T-helper 2 cell treated with Interferon-gamma antibody and Interleukin-4, amounts not matched to agents 5 μg/mL and 100 μg/mL, for 36 hours (primary cell): ENCODE measurements around the gene KRTAP3-2.

Source experiments
- DNase-seq: peaks from one replicate; pipeline ENCODE4 v3.0.0; 2021; ENCODE audit warnings: low spot score
- H3K27ac Mint-ChIP-seq: one replicate; pipeline ENCODE4 v1.8.0; 2021; ENCODE audit warnings: mild to moderate bottlenecking, mixed read lengths
- H3K27me3 Mint-ChIP-seq: one replicate; pipeline ENCODE4 v1.8.0; 2021; ENCODE audit warnings: low read depth, mixed read lengths
- H3K36me3 Mint-ChIP-seq: one replicate; pipeline ENCODE4 v1.8.0; 2021; ENCODE audit warnings: low read depth, mixed read lengths
- H3K4me1 Mint-ChIP-seq: one replicate; pipeline ENCODE4 v1.8.0; 2021; ENCODE audit warnings: low read depth, mixed read lengths
- H3K4me3 Mint-ChIP-seq: one replicate; pipeline ENCODE4 v1.8.0; 2022; ENCODE audit warnings: mild to moderate bottlenecking, moderate library complexity, mixed read lengths
- H3K9me3 Mint-ChIP-seq: one replicate; pipeline ENCODE4 v1.8.0; 2021; ENCODE audit warnings: mixed read lengths

KRTAP3-2 gene

DNA sequence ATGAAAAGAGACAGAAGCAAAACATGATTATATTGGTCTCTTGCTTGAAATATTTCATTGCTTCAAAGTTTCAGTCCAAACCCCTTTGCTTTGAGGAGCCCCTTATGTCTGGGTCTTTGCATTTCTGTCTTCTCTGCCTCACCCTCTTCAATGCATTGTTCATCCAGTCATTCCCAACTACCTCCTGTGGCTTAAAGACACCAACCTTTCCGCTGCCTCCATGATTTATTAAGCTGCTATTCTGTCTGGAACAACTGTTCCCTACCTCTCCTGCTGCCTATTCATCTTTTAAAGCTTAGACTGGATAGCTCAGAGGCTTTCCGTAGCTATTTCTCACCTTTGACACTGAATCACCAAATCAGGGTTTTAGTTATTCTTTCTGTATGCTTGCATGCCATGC, 2.3 kb downstream of the KRTAP3-2 start:
- DNase-seq = no peak
- Mint-ChIP-seq H3K36me3 (no peaks in the 10 kb centered on the region), H3K27me3 (peaks cover 32% of the 10 kb centered on the region), H3K4me1 (no peaks in the 10 kb centered on the region), H3K27ac (no peak overlapping the region), H3K4me3 (no peak overlapping the region), H3K9me3 (no peaks in the 10 kb centered on the region)

DNA sequence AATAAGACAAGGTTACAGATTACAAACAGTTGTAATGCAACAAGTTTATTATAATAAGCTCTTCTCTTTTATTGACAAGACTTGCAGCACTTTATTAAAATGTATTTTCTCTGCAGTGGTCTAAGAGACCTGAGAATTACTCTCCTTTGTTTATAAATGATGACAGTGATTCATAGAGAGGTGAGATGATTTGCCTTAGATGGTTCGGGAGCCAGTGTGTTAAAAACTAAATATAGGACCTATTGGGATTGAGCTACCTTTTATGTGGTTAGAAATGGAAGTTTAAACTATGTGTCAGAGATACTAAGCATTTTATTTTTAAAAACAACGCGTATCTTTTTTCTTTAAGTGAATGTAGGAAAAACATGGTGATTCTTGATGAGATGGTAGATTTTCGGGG, 2.9 kb downstream of the KRTAP3-2 start:
- H3K9me3 Mint-ChIP-seq = no peaks in the 10 kb centered on the region
- H3K4me1 Mint-ChIP-seq = no peaks in the 10 kb centered on the region
- H3K4me3 Mint-ChIP-seq = no peak overlapping the region
- no peak for DNase-seq
- H3K36me3 Mint-ChIP-seq = no peaks in the 10 kb centered on the region
- H3K27ac Mint-ChIP-seq = no peak overlapping the region
- peaks cover 35% of the 10 kb centered on the region for H3K27me3 Mint-ChIP-seq

DNA sequence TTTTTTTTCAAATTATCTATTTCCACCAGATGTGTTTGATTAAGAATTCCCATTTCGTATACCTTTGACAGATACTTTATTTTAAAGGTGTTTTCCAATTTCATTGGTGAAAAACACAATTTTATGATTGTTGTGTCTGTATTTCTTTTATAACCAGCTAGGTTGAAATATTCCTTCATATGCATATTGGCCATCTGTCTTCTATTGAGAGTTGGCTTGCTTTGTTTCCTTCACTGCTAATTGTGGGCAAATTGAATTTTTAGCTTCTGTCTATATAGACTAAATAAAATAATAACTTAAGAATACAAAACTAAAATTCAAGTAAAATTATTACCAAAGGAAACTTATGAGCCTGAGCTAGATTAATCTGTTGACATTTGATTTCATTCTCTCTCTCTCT, 4.6 kb downstream of the KRTAP3-2 start:
- H3K9me3 Mint-ChIP-seq = no peaks in the 10 kb centered on the region
- no peak for DNase-seq
- no peaks in the 10 kb centered on the region for H3K4me1 Mint-ChIP-seq
- H3K27me3 Mint-ChIP-seq = peaks cover 37% of the 10 kb centered on the region
- H3K27ac Mint-ChIP-seq = no peak overlapping the region
- H3K36me3 Mint-ChIP-seq = no peaks in the 10 kb centered on the region
- no peak overlapping the region for H3K4me3 Mint-ChIP-seq

DNA sequence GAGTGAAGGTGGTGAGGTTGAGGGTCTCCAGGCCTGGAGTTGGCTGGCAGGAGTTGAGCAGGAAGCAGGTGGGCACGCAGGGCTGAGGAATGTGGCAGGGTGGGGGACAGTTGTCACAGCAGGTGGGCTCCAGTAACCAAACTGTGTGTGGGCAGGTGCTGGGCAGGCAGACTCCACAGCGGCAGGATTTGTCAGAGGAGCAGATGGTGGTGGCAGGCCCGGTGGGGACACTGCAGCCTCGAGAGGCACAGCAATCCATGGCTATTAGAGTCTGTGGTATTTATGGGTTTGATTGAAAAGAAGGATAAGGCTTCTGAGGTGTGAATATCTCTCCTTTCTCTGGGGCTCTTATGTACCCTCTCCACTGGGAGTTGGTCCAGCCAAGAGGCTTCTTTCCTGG, 5.9 kb downstream of the KRTAP3-2 start, which contains the start of gene KRTAP3-3:
KRTAP3-3 (minus strand) TSS at position 326 of the 400 bp plus-strand sequence; CDS start at position 259, 67 bp downstream.
- Mint-ChIP-seq H3K9me3 (no peaks in the 10 kb centered on the region), H3K36me3 (no peaks in the 10 kb centered on the region), H3K4me3 (no peak within 1 kb of the TSS), H3K4me1 (no peaks in the 10 kb centered on the region), H3K27ac (no peak within 1 kb of the TSS), H3K27me3 (peaks cover 34% of the 10 kb centered on the region)
- DNase-seq = no peak

DNA sequence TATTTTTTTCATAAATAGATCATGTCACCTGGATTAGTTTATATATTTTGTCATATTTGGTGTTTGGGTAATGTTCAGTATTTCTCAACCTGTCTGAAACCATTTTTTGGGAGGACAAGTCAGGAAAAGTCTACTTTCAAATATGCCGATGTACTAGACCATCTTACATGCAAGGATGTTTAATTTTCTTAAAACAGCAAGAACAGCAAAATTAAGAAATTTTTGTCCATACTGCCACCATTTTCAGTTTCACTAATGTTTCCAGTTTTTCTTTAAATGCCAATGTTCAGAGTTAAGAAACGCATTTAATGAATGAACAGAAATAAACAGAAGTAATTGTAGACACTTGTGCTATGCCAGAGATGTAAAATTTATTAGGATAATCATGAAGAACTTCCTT, 6.6 kb downstream of the KRTAP3-2 start:
- no peak for DNase-seq
- no peaks in the 10 kb centered on the region for H3K36me3 Mint-ChIP-seq
- no peak overlapping the region for H3K4me3 Mint-ChIP-seq
- peaks cover 34% of the 10 kb centered on the region for H3K27me3 Mint-ChIP-seq
- no peak overlapping the region for H3K27ac Mint-ChIP-seq
- H3K4me1 Mint-ChIP-seq = no peaks in the 10 kb centered on the region
- H3K9me3 Mint-ChIP-seq = no peaks in the 10 kb centered on the region

DNA sequence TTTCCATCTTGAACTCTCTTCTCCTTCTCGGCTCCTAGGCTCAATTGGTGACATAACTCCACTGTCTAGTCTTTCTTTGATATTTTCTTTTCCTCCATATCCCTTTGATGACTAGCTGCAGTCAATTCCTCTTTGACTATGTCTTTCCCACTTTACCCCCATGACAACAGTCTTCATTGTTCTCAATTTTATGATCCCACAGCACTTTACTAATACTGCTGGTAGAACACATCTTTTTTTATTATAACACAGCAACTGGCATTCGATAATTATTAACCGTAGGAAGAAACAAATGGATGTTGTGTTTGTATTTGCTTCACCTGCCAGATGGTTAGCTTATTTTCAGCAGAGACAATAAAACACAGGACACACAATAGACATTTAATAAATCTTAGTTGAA, 7.0 kb downstream of the KRTAP3-2 start:
- Mint-ChIP-seq H3K27me3 (peaks cover 35% of the 10 kb centered on the region), H3K27ac (no peak overlapping the region), H3K36me3 (no peaks in the 10 kb centered on the region), H3K4me1 (no peaks in the 10 kb centered on the region), H3K9me3 (no peaks in the 10 kb centered on the region), H3K4me3 (no peak overlapping the region)
- DNase-seq = no peak

DNA sequence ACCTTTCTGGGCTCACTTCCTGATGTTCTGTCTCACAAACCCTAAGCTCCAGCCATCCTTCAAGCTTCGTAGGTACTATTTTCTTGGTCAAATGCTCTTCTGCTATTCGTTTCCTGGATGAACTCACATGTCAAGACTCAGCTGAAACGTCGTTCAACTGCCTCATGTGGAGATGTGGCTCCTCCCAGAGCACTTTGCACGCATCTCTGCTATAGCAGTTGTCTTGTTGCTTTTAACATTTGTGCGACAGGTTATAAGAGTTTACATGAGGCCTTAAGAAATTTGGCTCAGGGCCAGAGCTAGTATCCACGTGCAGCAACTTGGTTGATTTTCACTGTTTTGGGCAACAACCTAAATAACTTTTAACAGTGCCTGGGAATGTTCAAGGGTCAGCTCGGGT, 12.8 kb downstream of the KRTAP3-2 start:
- Mint-ChIP-seq H3K4me3 (no peak overlapping the region), H3K4me1 (no peaks in the 10 kb centered on the region), H3K27me3 (peaks cover 25% of the 10 kb centered on the region), H3K27ac (no peak overlapping the region), H3K9me3 (no peaks in the 10 kb centered on the region), H3K36me3 (no peaks in the 10 kb centered on the region)
- no peak for DNase-seq

DNA sequence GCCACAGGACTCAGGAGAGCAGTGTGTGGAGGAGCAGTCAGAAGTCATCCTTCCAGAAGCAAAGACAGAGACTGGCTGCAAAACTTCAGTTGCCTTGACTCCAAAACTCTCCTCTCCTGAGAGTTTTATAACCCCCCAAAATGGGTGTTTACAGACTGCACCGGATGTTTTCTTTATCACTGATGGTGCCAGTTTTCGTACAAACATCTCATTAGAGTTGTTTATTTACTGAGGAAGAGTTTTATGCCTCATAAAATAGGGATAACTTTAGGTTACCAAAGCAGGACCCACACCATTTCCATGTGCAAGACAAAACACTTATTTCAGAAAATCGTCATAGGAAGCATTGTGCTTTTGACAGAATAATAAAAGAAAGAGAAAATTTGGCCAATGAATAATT, 15.5 kb downstream of the KRTAP3-2 start, which contains the start of gene KRT40:
KRT40 (minus strand) TSS at position 101 of the 400 bp plus-strand sequence; CDS start at position 48, 53 bp downstream.
- no peaks in the 10 kb centered on the region for H3K36me3 Mint-ChIP-seq
- H3K27me3 Mint-ChIP-seq = peaks cover 19% of the 10 kb centered on the region
- no peaks in the 10 kb centered on the region for H3K4me1 Mint-ChIP-seq
- no peak for DNase-seq
- H3K27ac Mint-ChIP-seq = no peak within 1 kb of the TSS
- H3K9me3 Mint-ChIP-seq = no peaks in the 10 kb centered on the region
- H3K4me3 Mint-ChIP-seq = no peak within 1 kb of the TSS

DNA sequence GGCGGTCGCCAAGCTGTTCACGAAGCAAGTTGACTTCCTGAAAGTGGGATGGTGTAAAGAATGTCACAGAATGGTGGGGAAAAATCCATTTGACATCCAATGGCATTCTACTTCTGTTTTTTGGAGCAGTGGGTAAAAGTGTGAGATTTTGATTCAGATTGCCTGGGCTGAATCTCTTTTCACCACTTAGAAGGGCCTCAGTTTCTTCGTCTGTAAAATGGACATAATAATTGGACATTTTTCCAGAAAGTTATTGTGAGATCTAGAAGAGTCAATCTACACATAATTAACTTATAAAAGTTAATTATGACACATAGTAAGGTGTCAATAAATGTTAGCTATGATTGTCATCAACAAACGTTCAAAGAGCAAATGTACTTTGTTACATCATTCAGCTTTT, 18.6 kb downstream of the KRTAP3-2 start:
- H3K9me3 Mint-ChIP-seq = no peaks in the 10 kb centered on the region
- H3K4me1 Mint-ChIP-seq = no peaks in the 10 kb centered on the region
- H3K4me3 Mint-ChIP-seq = no peak overlapping the region
- DNase-seq = no peak
- H3K27me3 Mint-ChIP-seq = peaks cover 11% of the 10 kb centered on the region
- H3K27ac Mint-ChIP-seq = no peak overlapping the region
- H3K36me3 Mint-ChIP-seq = no peaks in the 10 kb centered on the region

DNA sequence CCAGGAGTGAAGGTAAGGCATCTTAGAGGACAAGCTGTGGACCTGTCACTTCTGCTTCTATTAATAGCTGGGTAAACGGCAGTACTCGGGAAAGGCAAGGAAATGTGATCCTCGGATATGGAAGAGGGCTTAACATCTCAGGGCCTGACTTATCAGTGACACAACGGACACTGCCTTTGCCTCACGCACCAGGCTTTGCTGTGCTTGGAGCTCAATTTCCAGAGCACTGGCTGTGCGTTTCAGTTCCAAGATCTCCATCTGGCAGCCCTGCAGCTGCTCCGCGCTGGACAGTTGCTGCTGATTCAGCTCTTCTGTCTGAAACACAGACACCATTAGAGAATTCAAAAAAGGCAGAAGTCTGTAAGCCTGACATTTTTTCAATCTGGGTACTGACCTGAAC, 19.1 kb downstream of the KRTAP3-2 start:
- Mint-ChIP-seq H3K4me1 (no peaks in the 10 kb centered on the region), H3K27me3 (peaks cover 8% of the 10 kb centered on the region), H3K36me3 (no peaks in the 10 kb centered on the region), H3K27ac (no peak overlapping the region), H3K9me3 (no peaks in the 10 kb centered on the region), H3K4me3 (no peak overlapping the region)
- DNase-seq = no peak

DNA sequence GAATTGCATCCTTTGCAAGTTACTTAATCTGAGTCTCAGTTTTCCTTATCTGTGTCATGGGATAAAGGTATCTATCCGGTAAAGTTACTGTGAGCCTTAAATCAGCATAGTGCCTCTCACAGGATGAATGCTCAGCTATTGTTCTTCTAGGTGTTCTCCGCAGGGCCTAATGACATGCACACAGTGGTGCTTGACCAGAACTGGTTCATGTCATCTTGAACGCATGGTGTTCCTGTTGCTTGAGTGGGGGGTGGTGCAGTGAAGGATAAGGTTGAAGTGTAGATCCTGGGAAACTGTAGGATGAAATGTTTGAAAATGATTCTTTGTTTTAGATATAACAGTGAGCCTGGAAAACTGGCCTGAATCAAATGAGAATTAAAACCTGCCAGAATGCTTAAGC, 19.6 kb downstream of the KRTAP3-2 start:
- no peaks in the 10 kb centered on the region for H3K9me3 Mint-ChIP-seq
- H3K27ac Mint-ChIP-seq = no peak overlapping the region
- no peak overlapping the region for H3K4me3 Mint-ChIP-seq
- H3K27me3 Mint-ChIP-seq = peaks cover 6% of the 10 kb centered on the region
- H3K36me3 Mint-ChIP-seq = no peaks in the 10 kb centered on the region
- DNase-seq = no peak
- no peaks in the 10 kb centered on the region for H3K4me1 Mint-ChIP-seq

DNA sequence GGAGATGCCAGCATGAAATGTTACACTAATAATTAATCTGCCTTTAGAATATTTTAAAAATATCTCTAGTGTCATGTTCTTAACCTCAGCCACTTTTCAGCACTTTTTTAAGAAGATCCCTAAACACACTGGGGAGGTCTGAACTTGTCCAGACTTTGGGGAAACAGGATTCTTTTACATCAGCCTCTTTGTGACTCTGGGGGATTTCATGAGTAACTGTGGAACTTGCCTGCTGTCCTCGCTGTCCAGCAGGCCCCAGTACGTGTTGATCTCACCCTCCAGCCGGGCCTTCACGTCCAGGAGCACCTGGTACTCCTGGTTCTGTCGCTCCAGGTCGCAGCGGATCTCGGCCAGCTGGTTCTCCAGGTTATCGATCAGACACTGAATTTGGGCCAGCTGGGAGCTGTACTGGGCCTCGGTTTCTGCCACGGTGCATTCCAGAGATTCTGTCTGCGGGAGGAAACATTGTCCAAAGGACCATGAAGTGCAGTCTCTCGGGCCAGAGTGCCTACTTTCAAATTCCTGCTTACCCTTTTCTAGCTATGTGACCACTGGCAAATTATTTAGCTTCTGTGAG, 21.0 kb downstream of the KRTAP3-2 start:
- peaks cover 3% of the 10 kb centered on the region for H3K27me3 Mint-ChIP-seq
- no peak overlapping the region for H3K27ac Mint-ChIP-seq
- H3K9me3 Mint-ChIP-seq = no peaks in the 10 kb centered on the region
- H3K36me3 Mint-ChIP-seq = no peaks in the 10 kb centered on the region
- no peak for DNase-seq
- no peaks in the 10 kb centered on the region for H3K4me1 Mint-ChIP-seq
- H3K4me3 Mint-ChIP-seq = no peak overlapping the region

DNA sequence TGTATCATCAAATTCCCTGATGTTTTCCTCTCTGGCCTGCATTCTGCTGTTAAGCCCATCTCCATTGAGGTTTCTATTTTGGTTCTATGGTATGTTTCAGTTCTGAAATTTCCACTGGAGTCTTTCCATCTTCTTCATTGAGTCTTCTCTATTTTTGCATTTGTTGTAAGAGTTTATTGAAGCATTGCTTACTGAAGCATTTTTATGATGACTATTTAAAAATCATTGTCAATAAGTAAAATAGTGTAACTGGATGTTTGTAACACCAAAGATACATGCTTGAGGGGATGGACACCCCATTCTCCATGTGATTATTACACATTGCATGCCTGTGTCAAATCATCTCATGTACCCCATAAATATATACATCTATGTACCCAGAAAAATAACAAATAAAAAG, 24.2 kb downstream of the KRTAP3-2 start:
- peaks cover 10% of the 10 kb centered on the region for H3K27me3 Mint-ChIP-seq
- no peaks in the 10 kb centered on the region for H3K4me1 Mint-ChIP-seq
- no peaks in the 10 kb centered on the region for H3K36me3 Mint-ChIP-seq
- H3K9me3 Mint-ChIP-seq = no peaks in the 10 kb centered on the region
- no peak for DNase-seq
- H3K4me3 Mint-ChIP-seq = no peak overlapping the region
- no peak overlapping the region for H3K27ac Mint-ChIP-seq

DNA sequence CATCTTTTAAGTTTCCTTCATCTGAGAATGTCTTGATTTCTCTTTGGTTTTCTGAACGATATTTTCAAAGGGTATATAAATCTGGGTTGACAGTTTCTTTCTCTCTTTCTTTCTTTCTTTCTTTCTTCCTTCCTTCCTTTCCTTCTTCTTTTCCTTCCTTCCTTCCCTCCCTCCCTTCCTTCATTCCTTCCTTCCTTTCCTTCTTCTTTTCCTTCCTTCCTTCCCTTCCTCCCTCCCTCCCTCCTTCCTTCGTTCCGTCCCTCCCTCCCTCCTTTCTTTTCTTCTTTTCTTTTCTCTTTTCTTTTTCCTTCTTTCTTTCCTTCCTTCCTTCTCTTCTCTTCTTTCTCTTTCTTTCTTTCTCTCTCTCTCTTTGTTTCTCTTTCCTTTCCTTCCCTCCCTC, 25.3 kb downstream of the KRTAP3-2 start:
- Mint-ChIP-seq H3K4me1 (no peaks in the 10 kb centered on the region), H3K9me3 (no peaks in the 10 kb centered on the region), H3K4me3 (no peak overlapping the region), H3K27ac (no peak overlapping the region), H3K27me3 (peaks cover 10% of the 10 kb centered on the region), H3K36me3 (no peaks in the 10 kb centered on the region)
- no peak for DNase-seq

DNA sequence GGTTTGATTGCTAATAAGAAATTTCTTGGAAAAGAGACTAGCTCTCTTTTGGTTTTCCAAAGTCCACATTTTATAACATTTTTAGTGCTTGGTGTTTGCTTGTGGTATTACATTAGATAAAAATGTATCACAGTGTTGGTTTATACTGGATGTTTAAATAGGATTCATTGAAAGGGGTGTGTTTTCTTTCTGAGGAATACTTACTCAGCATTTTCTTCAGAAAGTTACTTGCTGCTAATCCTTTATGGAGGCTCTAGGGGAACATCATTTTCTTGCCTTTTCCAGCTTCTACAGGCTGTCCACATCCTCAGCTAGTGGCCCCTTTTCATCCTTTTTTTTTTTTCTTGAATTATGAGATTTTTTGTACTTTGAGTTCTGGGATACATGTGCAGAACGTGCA, 32.1 kb downstream of the KRTAP3-2 start:
- H3K9me3 Mint-ChIP-seq = no peaks in the 10 kb centered on the region
- H3K27ac Mint-ChIP-seq = no peak overlapping the region
- no peaks in the 10 kb centered on the region for H3K36me3 Mint-ChIP-seq
- no peak for DNase-seq
- peaks cover 7% of the 10 kb centered on the region for H3K27me3 Mint-ChIP-seq
- no peaks in the 10 kb centered on the region for H3K4me1 Mint-ChIP-seq
- H3K4me3 Mint-ChIP-seq = no peak overlapping the region
